ENCODE data around the gene APLF.

Gene APLF

GRCh38 chr2:68588589-68588988, 121.2 kb downstream of the APLF start:
- Histone ChIP-seq H3K4me2 (ENCODE audit: low read length) (no peak overlapping the region), H3K79me2 (ENCODE audit: insufficient read depth, low read length) (no peaks in the 10 kb centered on the region), H3K9ac (ENCODE audit: low read length) (no peak overlapping the region), H2AFZ (ENCODE audit: low read length) (no peak overlapping the region), H3K36me3 (ENCODE audit: insufficient read depth, low read length) (no peaks in the 10 kb centered on the region), H3K9me3 (ENCODE audit: low read length) (no peaks in the 10 kb centered on the region), H3K27ac (ENCODE audit: low read depth, low read length, poor library complexity, severe bottlenecking) (no peak overlapping the region), H3K4me1 (ENCODE audit: insufficient read depth, low read length, severe bottlenecking) (peaks cover 8% of the 10 kb centered on the region), H3K9me2 (ENCODE audit: low read depth, low read length) (no peaks in the 10 kb centered on the region), H4K20me1 (ENCODE audit: insufficient read depth, low read length) (no peaks in the 10 kb centered on the region), H3K4me3 (ENCODE audit: low read depth, low read length, poor library complexity, severe bottlenecking) (no peak overlapping the region), H3F3A (ENCODE audit: insufficient read depth, low read length) (no peaks in the 10 kb centered on the region), H3K27me3 (ENCODE audit: insufficient read depth, low read length) (no peaks in the 10 kb centered on the region)
- TF ChIP-seq, protein P1, sequence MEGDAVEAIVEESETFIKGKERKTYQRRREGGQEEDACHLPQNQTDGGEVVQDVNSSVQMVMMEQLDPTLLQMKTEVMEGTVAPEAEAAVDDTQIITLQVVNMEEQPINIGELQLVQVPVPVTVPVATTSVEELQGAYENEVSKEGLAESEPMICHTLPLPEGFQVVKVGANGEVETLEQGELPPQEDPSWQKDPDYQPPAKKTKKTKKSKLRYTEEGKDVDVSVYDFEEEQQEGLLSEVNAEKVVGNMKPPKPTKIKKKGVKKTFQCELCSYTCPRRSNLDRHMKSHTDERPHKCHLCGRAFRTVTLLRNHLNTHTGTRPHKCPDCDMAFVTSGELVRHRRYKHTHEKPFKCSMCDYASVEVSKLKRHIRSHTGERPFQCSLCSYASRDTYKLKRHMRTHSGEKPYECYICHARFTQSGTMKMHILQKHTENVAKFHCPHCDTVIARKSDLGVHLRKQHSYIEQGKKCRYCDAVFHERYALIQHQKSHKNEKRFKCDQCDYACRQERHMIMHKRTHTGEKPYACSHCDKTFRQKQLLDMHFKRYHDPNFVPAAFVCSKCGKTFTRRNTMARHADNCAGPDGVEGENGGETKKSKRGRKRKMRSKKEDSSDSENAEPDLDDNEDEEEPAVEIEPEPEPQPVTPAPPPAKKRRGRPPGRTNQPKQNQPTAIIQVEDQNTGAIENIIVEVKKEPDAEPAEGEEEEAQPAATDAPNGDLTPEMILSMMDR (IDR thresholded peaks at IDR 0.05; ENCODE audit: low read length) = no peak
- TF ChIP-seq EZH2 (IDR thresholded peaks at IDR 0.05; ENCODE audit: borderline replicate concordance, low read length) = no peak

DNA sequence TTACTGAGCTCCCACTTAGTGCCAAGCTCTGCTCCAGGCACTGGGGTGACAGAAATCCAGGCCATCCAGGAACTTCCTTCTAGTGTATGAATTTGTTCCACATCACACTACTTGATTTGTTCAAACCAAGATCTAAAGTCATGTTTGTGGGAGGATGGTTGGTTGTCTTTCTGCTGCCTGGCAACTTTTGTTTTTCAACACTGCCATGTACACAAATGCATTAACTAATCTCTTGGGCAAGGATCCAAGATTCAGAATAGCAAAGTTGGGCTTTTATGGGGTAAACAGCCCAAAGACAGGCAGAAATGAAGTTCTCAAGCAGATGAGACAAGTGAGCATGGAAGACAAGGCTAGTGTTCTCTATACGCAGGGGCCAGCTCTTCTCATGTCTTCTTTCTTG, 122.6 kb downstream of the APLF start:
- Histone ChIP-seq H3K27me3 (ENCODE audit: insufficient read depth, low read length) (no peaks in the 10 kb centered on the region), H3K9me2 (ENCODE audit: low read depth, low read length) (no peaks in the 10 kb centered on the region), H3K36me3 (ENCODE audit: insufficient read depth, low read length) (no peaks in the 10 kb centered on the region), H3K79me2 (ENCODE audit: insufficient read depth, low read length) (no peaks in the 10 kb centered on the region), H3K4me2 (ENCODE audit: low read length) (no peak overlapping the region), H3F3A (ENCODE audit: insufficient read depth, low read length) (no peaks in the 10 kb centered on the region), H3K4me1 (ENCODE audit: insufficient read depth, low read length, severe bottlenecking) (peaks cover 19% of the 10 kb centered on the region), H3K9ac (ENCODE audit: low read length) (no peak overlapping the region), H3K27ac (ENCODE audit: low read depth, low read length, poor library complexity, severe bottlenecking) (no peak overlapping the region), H4K20me1 (ENCODE audit: insufficient read depth, low read length) (no peaks in the 10 kb centered on the region), H2AFZ (ENCODE audit: low read length) (no peak overlapping the region), H3K4me3 (ENCODE audit: low read depth, low read length, poor library complexity, severe bottlenecking) (no peak overlapping the region), H3K9me3 (ENCODE audit: low read length) (no peaks in the 10 kb centered on the region)
- TF ChIP-seq, protein P1 (IDR thresholded peaks at IDR 0.05; ENCODE audit: low read length) = no peak
- no peak for TF ChIP-seq EZH2 (IDR thresholded peaks at IDR 0.05; ENCODE audit: borderline replicate concordance, low read length)

DNA sequence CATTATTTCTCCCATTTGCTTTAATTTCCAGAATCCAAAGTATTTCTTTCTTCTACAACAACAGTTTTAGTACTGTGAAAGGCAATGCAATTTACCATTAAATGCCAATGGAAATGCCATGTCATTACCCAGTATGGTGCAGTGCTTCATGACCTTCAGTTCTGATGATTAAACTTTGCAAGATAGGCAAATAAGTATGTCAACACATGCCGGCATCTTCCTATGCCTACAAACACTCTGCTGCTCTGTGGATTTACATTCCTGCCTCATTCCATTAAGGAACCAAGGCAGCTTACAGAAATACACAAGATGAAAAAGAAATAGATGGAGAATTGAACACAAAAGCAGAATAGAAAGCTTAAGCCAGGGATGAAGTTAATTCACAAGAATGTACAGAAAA, 123.3 kb downstream of the APLF start:
- Histone ChIP-seq H2AFZ (ENCODE audit: low read length) (no peak overlapping the region), H3K36me3 (ENCODE audit: insufficient read depth, low read length) (no peaks in the 10 kb centered on the region), H3K27me3 (ENCODE audit: insufficient read depth, low read length) (no peaks in the 10 kb centered on the region), H3K79me2 (ENCODE audit: insufficient read depth, low read length) (no peaks in the 10 kb centered on the region), H3K4me2 (ENCODE audit: low read length) (no peak overlapping the region), H3K9me3 (ENCODE audit: low read length) (no peaks in the 10 kb centered on the region), H4K20me1 (ENCODE audit: insufficient read depth, low read length) (no peaks in the 10 kb centered on the region), H3K9me2 (ENCODE audit: low read depth, low read length) (no peaks in the 10 kb centered on the region), H3K9ac (ENCODE audit: low read length) (no peak overlapping the region), H3K4me1 (ENCODE audit: insufficient read depth, low read length, severe bottlenecking) (peaks cover 22% of the 10 kb centered on the region), H3F3A (ENCODE audit: insufficient read depth, low read length) (no peaks in the 10 kb centered on the region), H3K27ac (ENCODE audit: low read depth, low read length, poor library complexity, severe bottlenecking) (no peak overlapping the region), H3K4me3 (ENCODE audit: low read depth, low read length, poor library complexity, severe bottlenecking) (no peak overlapping the region)
- TF ChIP-seq EZH2 (IDR thresholded peaks at IDR 0.05; ENCODE audit: borderline replicate concordance, low read length) = no peak
- TF ChIP-seq, protein P1 (IDR thresholded peaks at IDR 0.05; ENCODE audit: low read length) = no peak
